HepG2 (cell line): ENCODE measurements around the gene TRIM28. TPM values are rescaled to one million over a fixed set of nuclear protein-coding genes. Genes with fewer than 3 reads are reported as not detected.

Experiments used
- BCL6 ChIP-seq: IDR thresholded peaks from 2 replicates; pipeline ENCODE4 v1.6.1; 2016; ENCODE audit warnings: missing genetic modification reagents, missing compliant biosample characterization
- CEBPB ChIP-seq: IDR thresholded peaks from 2 replicates; pipeline ENCODE4 v1.6.1; 2011; ENCODE audit warnings: low read depth, low read length, improper control_type of control experiment, borderline replicate concordance
- CEBPG ChIP-seq: IDR thresholded peaks from 2 replicates; pipeline ENCODE4 v1.6.1; 2016
- CREB1 ChIP-seq, 2 experiments: fragments of 450-650 bp in 1 of 2; IDR thresholded peaks; 2 replicates each; pipeline ENCODE4 v1.6.1; 2016 to 2017; ENCODE audit warnings: control low read depth in 1 of 2, mild to moderate bottlenecking in 1 of 2, missing compliant biosample characterization in 1 of 2, missing genetic modification characterization in 1 of 2
- CSRNP1 ChIP-seq: sonication (generic); formaldehyde crosslinking; IDR thresholded peaks from 2 replicates; pipeline ENCODE4 v1.8.1; 2023; ENCODE audit warnings: mild to moderate bottlenecking, missing genetic modification reagents
- DNMT1 ChIP-seq: sonication (generic); formaldehyde crosslinking; IDR thresholded peaks from 2 replicates; pipeline ENCODE4 v1.5.1; 2020; ENCODE audit warnings: mild to moderate bottlenecking, missing genetic modification reagents
- ETV6 ChIP-seq: sonication (generic); formaldehyde crosslinking; conservative IDR thresholded peaks from 2 replicates; pipeline ENCODE4 v1.4.0; 2020; ENCODE audit warnings: missing genetic modification reagents
- HNRNPLL ChIP-seq: fragments of 200-400 bp; formaldehyde crosslinking; IDR thresholded peaks from 2 replicates; pipeline ENCODE4 v1.6.1; 2017; ENCODE audit warnings: mild to moderate bottlenecking, low read depth, low read length; ENCODE audit not compliant: poor library complexity, severe bottlenecking
- IRX3 ChIP-seq: sonication (generic); formaldehyde crosslinking; IDR thresholded peaks from 2 replicates; pipeline ENCODE4 v1.8.1; 2023; ENCODE audit warnings: mild to moderate bottlenecking, low read depth, missing genetic modification reagents, borderline replicate concordance
- KAT7 ChIP-seq: IDR thresholded peaks from 2 replicates; pipeline ENCODE4 v1.6.1; 2018; ENCODE audit warnings: borderline replicate concordance, missing compliant biosample characterization
- MATR3 ChIP-seq: sonication (generic); formaldehyde crosslinking; IDR thresholded peaks from 2 replicates; pipeline ENCODE4 v1.4.0; 2020; ENCODE audit warnings: missing genetic modification reagents
- MTA3 ChIP-seq: sonication (generic); formaldehyde crosslinking; IDR thresholded peaks from 2 replicates; pipeline ENCODE4 v1.4.0; 2020; ENCODE audit warnings: missing genetic modification reagents
- NKX3-1 ChIP-seq: sonication (generic); formaldehyde crosslinking; IDR thresholded peaks from 2 replicates; pipeline ENCODE4 v1.5.0; 2020; ENCODE audit warnings: missing genetic modification reagents
- NR2F2 ChIP-seq: IDR thresholded peaks from 2 replicates; pipeline ENCODE4 v1.6.1; 2012; ENCODE audit warnings: low read depth, inconsistent platforms, borderline replicate concordance
- PHF8 ChIP-seq: sonication (generic); formaldehyde crosslinking; IDR thresholded peaks from 2 replicates; pipeline ENCODE4 v1.5.0; 2020; ENCODE audit warnings: missing genetic modification reagents
- RCOR2 ChIP-seq: IDR thresholded peaks from 2 replicates; pipeline ENCODE4 v1.6.1; 2016; ENCODE audit warnings: missing biosample characterization, missing genetic modification reagents
- U2AF1 ChIP-seq: fragments of 200-400 bp; formaldehyde crosslinking; optimal IDR thresholded peaks from 2 replicates; pipeline ENCODE3; 2017; ENCODE audit warnings: mild to moderate bottlenecking, low read depth, low read length
- YEATS2 ChIP-seq: sonication (generic); formaldehyde crosslinking; IDR thresholded peaks from 2 replicates; pipeline ENCODE4 v1.4.0; 2020; ENCODE audit warnings: missing genetic modification reagents, borderline replicate concordance
- ZBTB37 ChIP-seq: sonication (generic); formaldehyde crosslinking; IDR thresholded peaks from 2 replicates; pipeline ENCODE4 v1.4.0; 2020; ENCODE audit warnings: mild to moderate bottlenecking, missing genetic modification reagents
- ZEB1 ChIP-seq: IDR thresholded peaks from 2 replicates; pipeline ENCODE4 v1.6.1; 2012; ENCODE audit warnings: mild to moderate bottlenecking, low read depth, inconsistent platforms; ENCODE audit not compliant: insufficient replicate concordance
- ZFP36L2 ChIP-seq: sonication (generic); formaldehyde crosslinking; IDR thresholded peaks from 2 replicates; pipeline ENCODE4 v1.4.0; 2020; ENCODE audit warnings: missing genetic modification reagents
- ZKSCAN8 ChIP-seq: IDR thresholded peaks from 2 replicates; pipeline ENCODE4 v1.6.1; 2016; ENCODE audit warnings: borderline replicate concordance, missing genetic modification reagents, missing compliant biosample characterization
- ZNF484 ChIP-seq: sonication (generic); formaldehyde crosslinking; IDR thresholded peaks from 2 replicates; pipeline ENCODE4 v1.5.1; 2020; ENCODE audit warnings: mild to moderate bottlenecking, low read depth, missing genetic modification reagents, borderline replicate concordance
- polyA plus RNA-seq, 8 experiments: library from polyadenylated mRNA; depleted of rRNA in 3 of 8; stranded (reverse) in 7 of 8; unstranded in 1 of 8; fragments of >200 nt; fragmentation: Illumina TruSeq in 4 of 8; extraction: Trizol in 4 of 8; gene quantifications; 2 replicates each; pipeline versions ENCODE4 v1.2.1 to v1.2.3, GENCODE V29; 2011 to 2016; ENCODE audit warnings: low read depth in 4 of 8, missing spikeins in 1 of 8, mixed read lengths in 1 of 8; ENCODE audit not compliant: insufficient read depth in 1 of 8
- total RNA-seq, 5 experiments: library from RNA; depleted of rRNA; stranded (reverse); fragments of >200 nt; fragmentation: Illumina TruSeq; extraction: Trizol; gene quantifications; 2 replicates each; pipeline ENCODE4 v1.2.3, GENCODE V29; 2016; ENCODE audit warnings: low read depth in 1 of 5
- TF ChIP-seq, protein P1 (sequence below): sonication (generic); formaldehyde crosslinking; conservative IDR thresholded peaks from 2 replicates; pipeline ENCODE4 v1.8.0; 2022; ENCODE audit warnings: low read depth, missing genetic modification reagents
- TF ChIP-seq, protein P2 (sequence below): sonication (generic); formaldehyde crosslinking; IDR thresholded peaks from 2 replicates; pipeline ENCODE4 v1.8.0; 2022; ENCODE audit warnings: missing genetic modification reagents, mild to moderate bottlenecking, inconsistent platforms, borderline replicate concordance

Gene TRIM28
- total and polyA plus RNA-seq, 2 of the 13 experiments (the other 11 are each of a cell fraction or from before 2014, with no cell fraction given) = 361 to 439 TPM

GRCh38 chr19:58575183-58576041 is 31.5 kb downstream of the TRIM28 start (continued):
- TF ChIP-seq CSRNP1 (CRISPR knock-in tag) (no peak), CEBPG (CRISPR knock-in tag) (no peak), ZBTB37 (CRISPR knock-in tag) (peak; percentile 29; the same call in 1 of the 2 replicates), KAT7 (CRISPR knock-in tag) (peak; percentile 75), MTA3 (CRISPR knock-in tag) (no peak), DNMT1 (CRISPR knock-in tag) (0 out of 2 replicates have a peak, but pooled peaks have one; percentile 48), ZFP36L2 (CRISPR knock-in tag) (no peak), NKX3-1 (CRISPR knock-in tag) (peak; percentile 54; the same call in 1 of the 2 replicates), RCOR2 (CRISPR knock-in tag) (no peak), NR2F2 (no peak), ZKSCAN8 (CRISPR knock-in tag) (no peak), ZNF484 (no peak), ETV6 (0 out of 2 replicates have a peak, but pooled peaks have one; percentile 17), MATR3 (CRISPR knock-in tag) (no peak), HNRNPLL (peak; percentile 77), BCL6 (CRISPR knock-in tag) (no peak), YEATS2 (CRISPR knock-in tag) (peak; percentile 48; the same call in 1 of the 2 replicates), ZEB1 (no peak), U2AF1 (no peak), CREB1 (IDR thresholded peaks at IDR 0.05) (peak; percentile 93), CREB1 (CRISPR knock-in tag; IDR thresholded peaks at IDR 0.05) (peak; percentile 92), PHF8 (CRISPR knock-in tag) (peak; percentile 91), IRX3 (CRISPR knock-in tag) (no peak; the same call in 1 of the 2 replicates), CEBPB (no peak)
- TF ChIP-seq, protein P1, sequence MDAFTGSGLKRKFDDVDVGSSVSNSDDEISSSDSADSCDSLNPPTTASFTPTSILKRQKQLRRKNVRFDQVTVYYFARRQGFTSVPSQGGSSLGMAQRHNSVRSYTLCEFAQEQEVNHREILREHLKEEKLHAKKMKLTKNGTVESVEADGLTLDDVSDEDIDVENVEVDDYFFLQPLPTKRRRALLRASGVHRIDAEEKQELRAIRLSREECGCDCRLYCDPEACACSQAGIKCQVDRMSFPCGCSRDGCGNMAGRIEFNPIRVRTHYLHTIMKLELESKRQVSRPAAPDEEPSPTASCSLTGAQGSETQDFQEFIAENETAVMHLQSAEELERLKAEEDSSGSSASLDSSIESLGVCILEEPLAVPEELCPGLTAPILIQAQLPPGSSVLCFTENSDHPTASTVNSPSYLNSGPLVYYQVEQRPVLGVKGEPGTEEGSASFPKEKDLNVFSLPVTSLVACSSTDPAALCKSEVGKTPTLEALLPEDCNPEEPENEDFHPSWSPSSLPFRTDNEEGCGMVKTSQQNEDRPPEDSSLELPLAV (CRISPR knock-in tag) = no peak
- TF ChIP-seq, protein P2, sequence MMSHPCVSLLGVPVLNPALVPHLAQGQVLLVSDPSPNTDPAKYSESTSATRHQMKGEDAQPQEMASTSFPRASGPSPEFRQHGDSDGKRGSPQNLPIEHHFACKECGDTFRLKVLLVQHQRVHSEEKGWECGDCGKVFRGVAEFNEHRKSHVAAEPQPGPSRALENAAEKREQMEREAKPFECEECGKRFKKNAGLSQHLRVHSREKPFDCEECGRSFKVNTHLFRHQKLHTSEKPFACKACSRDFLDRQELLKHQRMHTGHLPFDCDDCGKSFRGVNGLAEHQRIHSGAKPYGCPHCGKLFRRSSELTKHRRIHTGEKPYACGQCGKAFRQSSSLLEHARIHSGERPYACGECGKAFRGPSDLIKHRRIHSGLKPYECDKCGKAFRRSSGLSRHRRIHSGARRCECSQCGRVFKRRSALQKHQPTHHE (CRISPR knock-in tag) = peak; percentile 92
